Measurements from ENCODE around the gene PELI2.

PELI2 gene

GRCh38 chr14:56118611-56119181 lies 485 bp downstream of the PELI2 start:
- peak overlapping the region; percentile 65 to 83 for H3K9ac ChIP-seq (ENCODE audit: low read depth in 1 of 2, low read length in 2 of 2)
- peaks cover 6 to 13% of the 10 kb centered on the region in 2 donors for H3K4me1 ChIP-seq (ENCODE audit: control insufficient read depth in 2 of 2, insufficient read depth in 2 of 2, low read length in 2 of 2)
- H3K36me3 ChIP-seq (ENCODE audit: control insufficient read depth in 2 of 2, insufficient read depth in 2 of 2, low read length in 2 of 2): no peaks in the 10 kb centered on the region
- no peaks in the 10 kb centered on the region for H3K27me3 ChIP-seq (ENCODE audit: control insufficient read depth in 2 of 2, insufficient read depth in 2 of 2, low read length in 2 of 2)
- no peaks in the 10 kb centered on the region for H3K9me3 ChIP-seq (ENCODE audit: control insufficient read depth in 2 of 2, low read length in 2 of 2)
- H3K27ac ChIP-seq (ENCODE audit: low read depth in 2 of 2, low read length in 2 of 2): peak overlapping the region; percentile 85 to 86
- H3K4me3 ChIP-seq (ENCODE audit: low read length in 2 of 2): peak overlapping the region; percentile 75 to 86

GRCh38 chr14:56119201-56119981 lies 1.2 kb downstream of the PELI2 start:
- H3K27me3 ChIP-seq (ENCODE audit: control insufficient read depth in 2 of 2, insufficient read depth in 2 of 2, low read length in 2 of 2): no peaks in the 10 kb centered on the region
- H3K9ac ChIP-seq (ENCODE audit: low read depth in 1 of 2, low read length in 2 of 2): peak overlapping the region; percentile 65 to 83
- peak overlapping the region; percentile 85 to 86 for H3K27ac ChIP-seq (ENCODE audit: low read depth in 2 of 2, low read length in 2 of 2)
- peaks cover 8 to 13% of the 10 kb centered on the region in 2 donors for H3K4me1 ChIP-seq (ENCODE audit: control insufficient read depth in 2 of 2, insufficient read depth in 2 of 2, low read length in 2 of 2)
- no peaks in the 10 kb centered on the region for H3K9me3 ChIP-seq (ENCODE audit: control insufficient read depth in 2 of 2, low read length in 2 of 2)
- no peaks in the 10 kb centered on the region for H3K36me3 ChIP-seq (ENCODE audit: control insufficient read depth in 2 of 2, insufficient read depth in 2 of 2, low read length in 2 of 2)
- peak overlapping the region; percentile 75 to 86 for H3K4me3 ChIP-seq (ENCODE audit: low read length in 2 of 2)

- Histone ChIP-seq H3K4me3 (ENCODE audit: low read length in 2 of 2) (peak overlapping the region; percentile 75 to 86), H3K9me3 (ENCODE audit: control insufficient read depth in 2 of 2, low read length in 2 of 2) (no peaks in the 10 kb centered on the region), H3K27ac (ENCODE audit: low read depth in 2 of 2, low read length in 2 of 2) (peak overlapping the region; percentile 85 to 86), H3K36me3 (ENCODE audit: control insufficient read depth in 2 of 2, insufficient read depth in 2 of 2, low read length in 2 of 2) (no peaks in the 10 kb centered on the region), H3K27me3 (ENCODE audit: control insufficient read depth in 2 of 2, insufficient read depth in 2 of 2, low read length in 2 of 2) (no peaks in the 10 kb centered on the region), H3K4me1 (ENCODE audit: control insufficient read depth in 2 of 2, insufficient read depth in 2 of 2, low read length in 2 of 2) (peaks cover 8 to 13% of the 10 kb centered on the region in 2 donors), H3K9ac (ENCODE audit: low read depth in 1 of 2, low read length in 2 of 2) (peak overlapping the region; percentile 65 to 83)
These were observed 2.0 kb downstream of the PELI2 start for GRCh38 chr14:56120091-56120691.

- Histone ChIP-seq H3K36me3 (ENCODE audit: control insufficient read depth in 2 of 2, insufficient read depth in 2 of 2, low read length in 2 of 2) (no peaks in the 10 kb centered on the region), H3K4me1 (ENCODE audit: control insufficient read depth in 2 of 2, insufficient read depth in 2 of 2, low read length in 2 of 2) (peaks cover 8 to 13% of the 10 kb centered on the region in 2 donors), H3K9ac (ENCODE audit: low read depth in 1 of 2, low read length in 2 of 2) (no peak overlapping the region), H3K9me3 (ENCODE audit: control insufficient read depth in 2 of 2, low read length in 2 of 2) (no peaks in the 10 kb centered on the region), H3K27me3 (ENCODE audit: control insufficient read depth in 2 of 2, insufficient read depth in 2 of 2, low read length in 2 of 2) (no peaks in the 10 kb centered on the region), H3K27ac (ENCODE audit: low read depth in 2 of 2, low read length in 2 of 2) (no peak overlapping the region), H3K4me3 (ENCODE audit: low read length in 2 of 2) (no peak overlapping the region)
These were observed 3.6 kb downstream of the PELI2 start for GRCh38 chr14:56121816-56122215.

GRCh38 chr14:56122301-56122700 lies 4.1 kb downstream of the PELI2 start:
- Histone ChIP-seq H3K9me3 (ENCODE audit: control insufficient read depth in 2 of 2, low read length in 2 of 2) (no peaks in the 10 kb centered on the region), H3K27ac (ENCODE audit: low read depth in 2 of 2, low read length in 2 of 2) (no peak overlapping the region), H3K36me3 (ENCODE audit: control insufficient read depth in 2 of 2, insufficient read depth in 2 of 2, low read length in 2 of 2) (no peaks in the 10 kb centered on the region), H3K27me3 (ENCODE audit: control insufficient read depth in 2 of 2, insufficient read depth in 2 of 2, low read length in 2 of 2) (no peaks in the 10 kb centered on the region), H3K4me1 (ENCODE audit: control insufficient read depth in 2 of 2, insufficient read depth in 2 of 2, low read length in 2 of 2) (peaks cover 8 to 13% of the 10 kb centered on the region in 2 donors), H3K4me3 (ENCODE audit: low read length in 2 of 2) (no peak overlapping the region), H3K9ac (ENCODE audit: low read depth in 1 of 2, low read length in 2 of 2) (no peak overlapping the region)

- H3K27ac ChIP-seq (ENCODE audit: low read depth in 2 of 2, low read length in 2 of 2): no peak overlapping the region
- no peak overlapping the region for H3K9ac ChIP-seq (ENCODE audit: low read depth in 1 of 2, low read length in 2 of 2)
- no peak overlapping the region for H3K4me3 ChIP-seq (ENCODE audit: low read length in 2 of 2)
- no peaks in the 10 kb centered on the region for H3K27me3 ChIP-seq (ENCODE audit: control insufficient read depth in 2 of 2, insufficient read depth in 2 of 2, low read length in 2 of 2)
- H3K4me1 ChIP-seq (ENCODE audit: control insufficient read depth in 2 of 2, insufficient read depth in 2 of 2, low read length in 2 of 2): peaks cover 11 to 13% of the 10 kb centered on the region in 2 donors
- no peaks in the 10 kb centered on the region for H3K9me3 ChIP-seq (ENCODE audit: control insufficient read depth in 2 of 2, low read length in 2 of 2)
- no peaks in the 10 kb centered on the region for H3K36me3 ChIP-seq (ENCODE audit: control insufficient read depth in 2 of 2, insufficient read depth in 2 of 2, low read length in 2 of 2)
These were observed 6.1 kb downstream of the PELI2 start for GRCh38 chr14:56124327-56124726.

GRCh38 chr14:56125772-56126636 lies 7.8 kb downstream of the PELI2 start:
- H3K4me3 ChIP-seq (ENCODE audit: low read length in 2 of 2): no peak overlapping the region
- H3K36me3 ChIP-seq (ENCODE audit: control insufficient read depth in 2 of 2, insufficient read depth in 2 of 2, low read length in 2 of 2): no peaks in the 10 kb centered on the region
- H3K27ac ChIP-seq (ENCODE audit: low read depth in 2 of 2, low read length in 2 of 2): no peak overlapping the region
- no peak overlapping the region for H3K9ac ChIP-seq (ENCODE audit: low read depth in 1 of 2, low read length in 2 of 2)
- H3K4me1 ChIP-seq (ENCODE audit: control insufficient read depth in 2 of 2, insufficient read depth in 2 of 2, low read length in 2 of 2): peaks cover 0 to 6% of the 10 kb centered on the region in 2 donors
- H3K27me3 ChIP-seq (ENCODE audit: control insufficient read depth in 2 of 2, insufficient read depth in 2 of 2, low read length in 2 of 2): no peaks in the 10 kb centered on the region
- H3K9me3 ChIP-seq (ENCODE audit: control insufficient read depth in 2 of 2, low read length in 2 of 2): no peaks in the 10 kb centered on the region

- no peaks in the 10 kb centered on the region for H3K36me3 ChIP-seq (ENCODE audit: control insufficient read depth in 2 of 2, insufficient read depth in 2 of 2, low read length in 2 of 2)
- no peak overlapping the region for H3K27ac ChIP-seq (ENCODE audit: low read depth in 2 of 2, low read length in 2 of 2)
- H3K9me3 ChIP-seq (ENCODE audit: control insufficient read depth in 2 of 2, low read length in 2 of 2): no peaks in the 10 kb centered on the region
- H3K27me3 ChIP-seq (ENCODE audit: control insufficient read depth in 2 of 2, insufficient read depth in 2 of 2, low read length in 2 of 2): no peaks in the 10 kb centered on the region
- H3K4me1 ChIP-seq (ENCODE audit: control insufficient read depth in 2 of 2, insufficient read depth in 2 of 2, low read length in 2 of 2): peaks cover under 1 to 7% of the 10 kb centered on the region in 2 donors
- H3K4me3 ChIP-seq (ENCODE audit: low read length in 2 of 2): no peak overlapping the region
- H3K9ac ChIP-seq (ENCODE audit: low read depth in 1 of 2, low read length in 2 of 2): no peak overlapping the region
These were observed 8.4 kb downstream of the PELI2 start for GRCh38 chr14:56126637-56126913.

- H3K27ac ChIP-seq (ENCODE audit: low read depth in 2 of 2, low read length in 2 of 2): no peak overlapping the region
- H3K36me3 ChIP-seq (ENCODE audit: control insufficient read depth in 2 of 2, insufficient read depth in 2 of 2, low read length in 2 of 2): no peaks in the 10 kb centered on the region
- H3K9me3 ChIP-seq (ENCODE audit: control insufficient read depth in 2 of 2, low read length in 2 of 2): no peaks in the 10 kb centered on the region
- H3K9ac ChIP-seq (ENCODE audit: low read depth in 1 of 2, low read length in 2 of 2): no peak overlapping the region
- H3K4me3 ChIP-seq (ENCODE audit: low read length in 2 of 2): no peak overlapping the region
- H3K4me1 ChIP-seq (ENCODE audit: control insufficient read depth in 2 of 2, insufficient read depth in 2 of 2, low read length in 2 of 2): peaks cover 4 to 11% of the 10 kb centered on the region in 2 donors
- no peaks in the 10 kb centered on the region for H3K27me3 ChIP-seq (ENCODE audit: control insufficient read depth in 2 of 2, insufficient read depth in 2 of 2, low read length in 2 of 2)
These were observed 8.9 kb downstream of the PELI2 start for GRCh38 chr14:56127156-56127555.

GRCh38 chr14:56129092-56129491 lies 10.9 kb downstream of the PELI2 start:
- peaks cover 8 to 15% of the 10 kb centered on the region in 2 donors for H3K4me1 ChIP-seq (ENCODE audit: control insufficient read depth in 2 of 2, insufficient read depth in 2 of 2, low read length in 2 of 2)
- no peak overlapping the region for H3K27ac ChIP-seq (ENCODE audit: low read depth in 2 of 2, low read length in 2 of 2)

More at GRCh38 chr14:56129092-56129491, 10.9 kb downstream of the PELI2 start:
- Histone ChIP-seq H3K36me3 (ENCODE audit: control insufficient read depth in 2 of 2, insufficient read depth in 2 of 2, low read length in 2 of 2) (no peaks in the 10 kb centered on the region), H3K27me3 (ENCODE audit: control insufficient read depth in 2 of 2, insufficient read depth in 2 of 2, low read length in 2 of 2) (no peaks in the 10 kb centered on the region), H3K9ac (ENCODE audit: low read depth in 1 of 2, low read length in 2 of 2) (no peak overlapping the region), H3K4me3 (ENCODE audit: low read length in 2 of 2) (no peak overlapping the region), H3K9me3 (ENCODE audit: control insufficient read depth in 2 of 2, low read length in 2 of 2) (no peaks in the 10 kb centered on the region)

Data from mucosa of rectum (tissue), 2 donors.